ENCODE data around the gene PDE4DIP. TPM values are rescaled to one million over a fixed set of nuclear protein-coding genes. Genes with fewer than 3 reads are reported as not detected.
"Not testable (repeated sequence)": the region's sequence is repeated elsewhere in the genome, so short reads cannot be mapped to it uniquely, and the experiment has no call there.

PDE4DIP gene
- total RNA-seq, 1 experiment from 2014 or later, result 36.5 TPM

- H3K4me1 ChIP-seq (replicated peaks); DNase-seq (ENCODE audit: low read depth in 1 of 2, low spot score in 2 of 2); H3K27ac ChIP-seq; H3K36me3 ChIP-seq; H3K9me3 ChIP-seq (replicated peaks); H3K4me3 ChIP-seq; H3K27me3 ChIP-seq (replicated peaks): not testable (repeated sequence)
Measured at GRCh38 chr1:149075505-149076127, 231.4 kb downstream of the PDE4DIP start.

Other genes starting within 250 kb of the PDE4DIP start
- gene NBPF14, start 248.4 kb upstream of the PDE4DIP start, total RNA-seq (2014; rRNA removed; shearing (Covaris generic)), result 25.5 and 34.7 TPM in 2 replicates
- gene NUDT4B, start 95.7 kb upstream of the PDE4DIP start, total RNA-seq (2014; rRNA removed; shearing (Covaris generic)), result 8.8 and 19.5 TPM in 2 replicates